HCT116 (cell line): Measurements from ENCODE around the gene SLC6A11. TPM values are rescaled to one million over a fixed set of nuclear protein-coding genes. Genes with fewer than 3 reads are reported as not detected.

Experiments used
- ATAC-seq: fragments of 200-7000 bp; cut with Tn5 transposase; 2 replicates; pipeline ENCODE4 v1.9.1; 2020; ENCODE audit warnings: mild to moderate bottlenecking, moderate library complexity
- BruUV-seq: library from RNA; stranded (reverse); fragments of 400-500 nt; replicated peaks from 2 replicates; lab custom pipeline; 2021; lab: Mats Ljungman, UMichigan
- CTCF ChIA-PET: fragments of 300-600 bp; sonication (Branson Sonifier 250); formaldehyde crosslinking; loops from one replicate; lab custom pipeline; 2021; ENCODE audit warnings: antibody characterized with exemption; lab: Charles Lee
- POLR2A ChIA-PET: fragments of 300-600, 350-600 bp; sonication (Branson Sonifier 250); formaldehyde crosslinking; loops from one replicate; lab custom pipeline; 2021; ENCODE audit warnings: antibody characterized with exemption; lab: Charles Lee
- RAD21 ChIA-PET, 2 experiments: fragments of 300-600 bp; sonication (Branson Sonifier 250); formaldehyde crosslinking; loops; one replicate each; lab custom pipeline; 2023; ENCODE audit warnings: low total read pairs in 2 of 2; ENCODE audit not compliant: uncharacterized antibody in 2 of 2, unreplicated experiment in 2 of 2, low non-redundant PET in 1 of 2; lab: Charles Lee
- DNase-seq: peaks from one replicate; pipeline ENCODE4 v3.0.0-alpha.2; 2010; ENCODE audit warnings: low read depth, low spot score
- H2AFZ ChIP-seq: fragments of 200-600 bp; shearing (Covaris generic), sonication (generic); 2 replicates; pipeline ENCODE4 v1.6.1; 2017; ENCODE audit warnings: low read depth, mixed run types, mixed read lengths, antibody characterized with exemption, low read length; ENCODE audit not compliant: poor library complexity, severe bottlenecking
- H3K27ac ChIP-seq: 2 replicates; pipeline ENCODE4 v1.5.1; 2012; ENCODE audit warnings: low read depth, low read length
- H3K27me3 ChIP-seq: fragments of 200-600 bp; sonication (generic); 2 replicates; pipeline ENCODE4 v1.6.1; 2016; ENCODE audit warnings: mixed run types, low read length, mixed read lengths; ENCODE audit not compliant: insufficient read depth
- H3K36me3 ChIP-seq, 2 experiments: fragments of 200-500 bp in 1 of 2; fragments of 200-600 bp in 1 of 2; sonication (Bioruptor generic) in 1 of 2; sonication (generic) in 1 of 2; 2 replicates each; pipeline versions ENCODE4 v1.5.1 to v1.6.1; 2014 to 2016; ENCODE audit warnings: low read length in 2 of 2, inconsistent platforms in 1 of 2, mixed read lengths in 1 of 2, mixed run types in 1 of 2; ENCODE audit not compliant: insufficient read depth in 2 of 2, control insufficient read depth in 1 of 2
- H3K4me1 ChIP-seq, 2 experiments: fragments of 200-600 bp in 1 of 2; sonication (generic) in 1 of 2; 2 replicates each; pipeline versions ENCODE4 v1.5.1 to v1.6.1; 2012 to 2017; ENCODE audit warnings: low read length in 2 of 2, inconsistent platforms in 1 of 2, mild to moderate bottlenecking in 1 of 2, mixed read lengths in 1 of 2, mixed run types in 1 of 2, moderate library complexity in 1 of 2; ENCODE audit not compliant: insufficient read depth in 2 of 2, control insufficient read depth in 1 of 2
- H3K4me2 ChIP-seq: fragments of 200-600 bp; sonication (generic); 2 replicates; pipeline ENCODE4 v1.6.1; 2017; ENCODE audit warnings: mixed run types, low read length, mixed read lengths
- H3K4me3 ChIP-seq, 2 experiments: fragments of 200-600 bp in 1 of 2; sonication (generic) in 1 of 2; replicated peaks in 1 of 2; 2 replicates each; pipeline ENCODE4 v1.5.1; 2011 to 2016; ENCODE audit warnings: low read length in 2 of 2, control low read depth in 1 of 2, low read depth in 1 of 2, mild to moderate bottlenecking in 1 of 2, mixed read lengths in 1 of 2, mixed run types in 1 of 2
- H3K79me2 ChIP-seq: fragments of 200-600 bp; sonication (generic); 2 replicates; pipeline ENCODE4 v1.6.1; 2017; ENCODE audit warnings: mild to moderate bottlenecking, mixed run types, low read length, moderate library complexity, mixed read lengths; ENCODE audit not compliant: insufficient read depth
- H3K9ac ChIP-seq: fragments of 200-600 bp; sonication (generic); 2 replicates; pipeline ENCODE4 v1.6.1; 2016; ENCODE audit warnings: low read length, mixed read lengths
- H3K9me2 ChIP-seq: fragments of 200-600 bp; sonication (generic), shearing (Covaris generic); 2 replicates; pipeline ENCODE4 v1.6.1; 2017; ENCODE audit warnings: mixed run types, mild to moderate bottlenecking, moderate library complexity; ENCODE audit not compliant: insufficient read depth
- H3K9me3 ChIP-seq, 2 experiments: fragments of 200-500 bp in 1 of 2; fragments of 200-600 bp in 1 of 2; sonication (Bioruptor generic) in 1 of 2; sonication (generic) in 1 of 2; 2 replicates each; pipeline ENCODE4 v1.6.1; 2014 to 2017; ENCODE audit warnings: low read length in 2 of 2, mixed read lengths in 2 of 2, inconsistent platforms in 1 of 2, low read depth in 1 of 2, mild to moderate bottlenecking in 1 of 2, mixed run types in 1 of 2, moderate library complexity in 1 of 2; ENCODE audit not compliant: control insufficient read depth in 1 of 2, insufficient read depth in 1 of 2
- H4K20me1 ChIP-seq: fragments of 200-600 bp; sonication (generic), shearing (Covaris generic); 2 replicates; pipeline ENCODE4 v1.6.1; 2017; ENCODE audit warnings: mixed run types, mild to moderate bottlenecking, moderate library complexity; ENCODE audit not compliant: insufficient read depth
- CEBPB ChIP-seq: IDR thresholded peaks from 2 replicates; pipeline ENCODE4 v1.6.1; 2012; ENCODE audit warnings: low read depth
- EGR1 ChIP-seq: IDR thresholded peaks from 2 replicates; pipeline ENCODE4 v1.6.1; 2012; ENCODE audit warnings: low read depth
- ELF1 ChIP-seq: IDR thresholded peaks from 2 replicates; pipeline ENCODE4 v1.6.1; 2012; ENCODE audit warnings: low read depth, borderline replicate concordance
- EZH2 ChIP-seq: fragments of 200-600 bp; sonication (generic); IDR thresholded peaks from 2 replicates; pipeline ENCODE4 v1.6.1; 2017; ENCODE audit warnings: antibody characterized with exemption, mixed run types
- EZH2phosphoT487 ChIP-seq: fragments of 200-600 bp; IDR thresholded peaks from 2 replicates; pipeline ENCODE4 v1.6.1; 2018; ENCODE audit warnings: antibody characterized with exemption, borderline replicate concordance
- FOSL1 ChIP-seq: IDR thresholded peaks from 2 replicates; pipeline ENCODE4 v1.6.1; 2012; ENCODE audit warnings: low read depth
- POLR2A ChIP-seq: IDR thresholded peaks from 2 replicates; pipeline ENCODE4 v1.7.0; 2011; ENCODE audit warnings: borderline replicate concordance; ENCODE audit not compliant: insufficient read depth, insufficient read length; ENCODE audit errors: extremely low read depth
- POLR2AphosphoS5 ChIP-seq: IDR thresholded peaks from 2 replicates; pipeline ENCODE4 v1.6.1; 2011; ENCODE audit warnings: mild to moderate bottlenecking, low read depth, low read length, moderate library complexity
- RAD21 ChIP-seq: IDR thresholded peaks from 2 replicates; pipeline ENCODE4 v1.6.1; 2012; ENCODE audit warnings: low read depth, mild to moderate bottlenecking
- TCF7L2 ChIP-seq: IDR thresholded peaks from 2 replicates; pipeline ENCODE4 v1.7.0; 2011; ENCODE audit warnings: borderline replicate concordance, inconsistent platforms; ENCODE audit not compliant: insufficient read depth, insufficient read length; ENCODE audit errors: extremely low read depth
- YY1 ChIP-seq: IDR thresholded peaks from 2 replicates; pipeline ENCODE4 v1.6.1; 2011; ENCODE audit warnings: low read length, low read depth, moderate library complexity, mild to moderate bottlenecking; ENCODE audit not compliant: insufficient replicate concordance; ENCODE audit errors: extremely low read depth
- ZFX ChIP-seq: fragments of 450-650 bp; IDR thresholded peaks from 2 replicates; pipeline ENCODE4 v1.6.1; 2017
- ZNF274 ChIP-seq: fragments of 200-500 bp; sonication (Bioruptor generic); IDR thresholded peaks from 2 replicates; pipeline ENCODE4 v1.6.1; 2014; ENCODE audit warnings: mild to moderate bottlenecking, low read depth, low read length, inconsistent platforms
- intact Hi-C: fragments of 100-400 bp; cut with micrococcal nuclease; formaldehyde crosslinking; loops from 2 replicates; pipeline ENCODE4 v1.10.0; 2022
- total RNA-seq: library from RNA; stranded (reverse); gene quantifications from one replicate; pipeline ENCODE4 v1.2.1, GENCODE V29; 2021; ENCODE audit not compliant: unreplicated experiment
- TF ChIP-seq, protein P1 (sequence below): IDR thresholded peaks from 2 replicates; pipeline ENCODE4 v1.6.1; 2012; ENCODE audit warnings: low read depth
- TF ChIP-seq, protein P2 (sequence below), 3 experiments: fragments of 200-600 bp in 1 of 3; sonication (generic) in 1 of 3; IDR thresholded peaks in 2 of 3; conservative IDR thresholded peaks in 1 of 3; 2 replicates each; pipeline ENCODE4 v1.5.1; 2012 to 2017; ENCODE audit warnings: low read depth in 2 of 3, low read length in 2 of 3, antibody characterized with exemption in 1 of 3, borderline replicate concordance in 1 of 3, control low read depth in 1 of 3, mild to moderate bottlenecking in 1 of 3, mixed read lengths in 1 of 3, mixed run types in 1 of 3, moderate library complexity in 1 of 3; ENCODE audit not compliant: insufficient read depth in 1 of 3

The SLC6A11 gene
- total RNA-seq, 1 experiment from 2014 or later, result not detected

DNA sequence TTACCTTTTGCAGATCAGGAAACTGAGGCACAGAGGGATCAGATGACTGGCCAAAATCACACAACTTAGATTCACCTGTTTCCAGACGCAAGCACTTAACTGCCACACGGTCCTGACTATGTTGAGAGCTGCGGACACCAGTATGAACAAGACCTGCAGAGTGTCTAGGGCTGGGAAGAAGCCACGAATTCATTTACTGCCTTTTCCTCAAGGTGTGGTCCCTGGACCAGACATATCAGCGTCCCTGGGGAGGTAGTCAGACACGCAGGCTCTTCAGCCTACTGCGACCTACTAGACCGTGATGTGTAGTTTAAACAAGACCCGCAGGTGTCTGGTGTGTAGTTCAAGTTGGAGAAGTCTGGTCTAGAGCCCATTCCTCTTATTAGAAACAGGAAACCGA is 541 bp upstream of the SLC6A11 start:
- Histone ChIP-seq H3K9me2 (no peaks in the 10 kb centered on the region), H3K4me2 (no peak overlapping the region), H3K27me3 (peaks cover 33% of the 10 kb centered on the region; the same call in 1 of the 2 replicates), H3K4me3 (no peak overlapping the region), H3K9me3 (no peaks in the 10 kb centered on the region), H3K79me2 (no peaks in the 10 kb centered on the region), H4K20me1 (no peaks in the 10 kb centered on the region), H3K36me3 (no peaks in the 10 kb centered on the region), H3K9ac (no peak overlapping the region), H3K27ac (no peak overlapping the region), H2AFZ (no peak overlapping the region), H3K4me1 (no peaks in the 10 kb centered on the region)
- ATAC-seq, result no peak
- ChIA-PET CTCF (no interaction called here), RAD21 (no interaction called here), POLR2A (no interaction called here)
- no TSS peak for BruUV-seq
- DNase-seq, result no peak
- TF ChIP-seq, protein P1, sequence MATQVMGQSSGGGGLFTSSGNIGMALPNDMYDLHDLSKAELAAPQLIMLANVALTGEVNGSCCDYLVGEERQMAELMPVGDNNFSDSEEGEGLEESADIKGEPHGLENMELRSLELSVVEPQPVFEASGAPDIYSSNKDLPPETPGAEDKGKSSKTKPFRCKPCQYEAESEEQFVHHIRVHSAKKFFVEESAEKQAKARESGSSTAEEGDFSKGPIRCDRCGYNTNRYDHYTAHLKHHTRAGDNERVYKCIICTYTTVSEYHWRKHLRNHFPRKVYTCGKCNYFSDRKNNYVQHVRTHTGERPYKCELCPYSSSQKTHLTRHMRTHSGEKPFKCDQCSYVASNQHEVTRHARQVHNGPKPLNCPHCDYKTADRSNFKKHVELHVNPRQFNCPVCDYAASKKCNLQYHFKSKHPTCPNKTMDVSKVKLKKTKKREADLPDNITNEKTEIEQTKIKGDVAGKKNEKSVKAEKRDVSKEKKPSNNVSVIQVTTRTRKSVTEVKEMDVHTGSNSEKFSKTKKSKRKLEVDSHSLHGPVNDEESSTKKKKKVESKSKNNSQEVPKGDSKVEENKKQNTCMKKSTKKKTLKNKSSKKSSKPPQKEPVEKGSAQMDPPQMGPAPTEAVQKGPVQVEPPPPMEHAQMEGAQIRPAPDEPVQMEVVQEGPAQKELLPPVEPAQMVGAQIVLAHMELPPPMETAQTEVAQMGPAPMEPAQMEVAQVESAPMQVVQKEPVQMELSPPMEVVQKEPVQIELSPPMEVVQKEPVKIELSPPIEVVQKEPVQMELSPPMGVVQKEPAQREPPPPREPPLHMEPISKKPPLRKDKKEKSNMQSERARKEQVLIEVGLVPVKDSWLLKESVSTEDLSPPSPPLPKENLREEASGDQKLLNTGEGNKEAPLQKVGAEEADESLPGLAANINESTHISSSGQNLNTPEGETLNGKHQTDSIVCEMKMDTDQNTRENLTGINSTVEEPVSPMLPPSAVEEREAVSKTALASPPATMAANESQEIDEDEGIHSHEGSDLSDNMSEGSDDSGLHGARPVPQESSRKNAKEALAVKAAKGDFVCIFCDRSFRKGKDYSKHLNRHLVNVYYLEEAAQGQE, result no peak
- TF ChIP-seq TCF7L2 (no peak), EZH2 (no peak), ZNF274 (no peak), POLR2A (no peak)
- intact Hi-C loops, result no loop called here

DNA sequence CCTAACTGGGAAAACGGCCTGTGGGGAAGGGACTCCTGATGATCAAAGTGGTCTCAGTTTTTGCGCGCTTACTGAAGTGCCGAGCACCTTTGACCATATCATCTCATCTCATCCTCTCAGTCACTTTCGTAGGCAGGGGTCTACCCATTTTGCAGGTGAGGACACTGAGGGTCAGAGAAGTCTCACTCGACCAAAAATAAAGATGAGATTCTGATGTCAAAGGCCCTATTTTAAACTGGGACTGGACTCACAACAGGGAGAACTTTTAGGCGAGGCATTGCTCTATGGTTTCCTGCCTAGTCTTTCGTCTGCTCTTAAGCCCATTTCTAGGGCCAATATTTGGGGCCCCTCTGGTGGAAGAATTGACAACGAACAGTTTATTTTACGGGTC is 830 bp downstream of the SLC6A11 start:
- Histone ChIP-seq H3K27ac (no peak overlapping the region), H3K79me2 (no peaks in the 10 kb centered on the region), H2AFZ (no peak overlapping the region), H3K4me1 (no peaks in the 10 kb centered on the region), H3K9ac (no peak overlapping the region), H3K9me3 (no peaks in the 10 kb centered on the region), H3K36me3 (no peaks in the 10 kb centered on the region), H4K20me1 (no peaks in the 10 kb centered on the region), H3K4me2 (no peak overlapping the region), H3K27me3 (peaks cover 37% of the 10 kb centered on the region), H3K4me3 (no peak overlapping the region), H3K9me2 (no peaks in the 10 kb centered on the region)
- DNase-seq, result no peak
- RAD21 ChIA-PET, result no interaction called here
- CTCF ChIA-PET, result no interaction called here
- intact Hi-C loops, result no loop called here
- no TSS peak for BruUV-seq
- POLR2A ChIA-PET, result no interaction called here
- ATAC-seq, result no peak
- no peak for TF ChIP-seq YY1
- TF ChIP-seq FOSL1, result no peak
- TF ChIP-seq EZH2phosphoT487, result no peak
- no peak for TF ChIP-seq EGR1
- no peak for TF ChIP-seq CEBPB
- TF ChIP-seq, protein P2, sequence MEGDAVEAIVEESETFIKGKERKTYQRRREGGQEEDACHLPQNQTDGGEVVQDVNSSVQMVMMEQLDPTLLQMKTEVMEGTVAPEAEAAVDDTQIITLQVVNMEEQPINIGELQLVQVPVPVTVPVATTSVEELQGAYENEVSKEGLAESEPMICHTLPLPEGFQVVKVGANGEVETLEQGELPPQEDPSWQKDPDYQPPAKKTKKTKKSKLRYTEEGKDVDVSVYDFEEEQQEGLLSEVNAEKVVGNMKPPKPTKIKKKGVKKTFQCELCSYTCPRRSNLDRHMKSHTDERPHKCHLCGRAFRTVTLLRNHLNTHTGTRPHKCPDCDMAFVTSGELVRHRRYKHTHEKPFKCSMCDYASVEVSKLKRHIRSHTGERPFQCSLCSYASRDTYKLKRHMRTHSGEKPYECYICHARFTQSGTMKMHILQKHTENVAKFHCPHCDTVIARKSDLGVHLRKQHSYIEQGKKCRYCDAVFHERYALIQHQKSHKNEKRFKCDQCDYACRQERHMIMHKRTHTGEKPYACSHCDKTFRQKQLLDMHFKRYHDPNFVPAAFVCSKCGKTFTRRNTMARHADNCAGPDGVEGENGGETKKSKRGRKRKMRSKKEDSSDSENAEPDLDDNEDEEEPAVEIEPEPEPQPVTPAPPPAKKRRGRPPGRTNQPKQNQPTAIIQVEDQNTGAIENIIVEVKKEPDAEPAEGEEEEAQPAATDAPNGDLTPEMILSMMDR (IDR thresholded peaks at IDR 0.05 in 2 of 3, conservative IDR thresholded peaks at IDR 0.05 in 1 of 3; ENCODE audit: borderline replicate concordance in 1 of 3, insufficient read depth in 1 of 3, low read depth in 2 of 3, low read length in 2 of 3), result no peak
- TF ChIP-seq POLR2AphosphoS5, result no peak
- no peak for TF ChIP-seq ZFX
- no peak for TF ChIP-seq ELF1
- TF ChIP-seq RAD21, result no peak
